H1 (cell line): ENCODE results near the gene ZMIZ1. TPM values are rescaled to one million over a fixed set of nuclear protein-coding genes. Genes with fewer than 3 reads are reported as not detected.
A peak's percentile ranks its signal among the peaks of the same experiment; 100 is the strongest.

Experiments
- CTCF ChIA-PET: fragments of 300-600 bp; sonication (Branson Sonifier 250); formaldehyde crosslinking; loops from one replicate; lab custom pipeline; 2021; ENCODE audit not compliant: partially characterized antibody; lab: Charles Lee
- POLR2A ChIA-PET: fragments of 300-600 bp; sonication (Branson Sonifier 250); formaldehyde crosslinking; loops from one replicate; lab custom pipeline; 2021; ENCODE audit warnings: inconsistent platforms; ENCODE audit not compliant: partially characterized antibody; lab: Charles Lee
- DNase-seq, 2 experiments: peaks; one replicate each; pipeline versions ENCODE4 v3.0.0 to v3.0.0-alpha.2; 2010 to 2022; ENCODE audit warnings: low spot score in 2 of 2, low read depth in 1 of 2, mixed read lengths in 1 of 2
- FAIRE-seq: peaks from 2 replicates; lab custom pipeline; 2011; peaks lifted over from hg19 to GRCh38; lab: Jason Lieb, UNC
- H2AFZ ChIP-seq: 2 replicates; pipeline ENCODE4 v1.8.1; 2012; ENCODE audit warnings: low read length, inconsistent platforms
- H2AK5ac ChIP-seq: 2 replicates; pipeline ENCODE4 v1.6.1; 2013; ENCODE audit warnings: low read depth, low read length
- H2BK120ac ChIP-seq: replicated peaks from 2 replicates; pipeline ENCODE3; 2013; ENCODE audit warnings: low read depth, low read length, inconsistent platforms
- H2BK12ac ChIP-seq: 2 replicates; pipeline ENCODE4 v1.6.1; 2013; ENCODE audit warnings: low read depth, low read length
- H2BK15ac ChIP-seq: 2 replicates; pipeline ENCODE4 v1.6.1; 2013; ENCODE audit warnings: low read length
- H2BK20ac ChIP-seq: 2 replicates; pipeline ENCODE4 v1.6.1; 2013; ENCODE audit warnings: low read length
- H2BK5ac ChIP-seq: 2 replicates; pipeline ENCODE4 v1.6.1; 2013; ENCODE audit warnings: low read depth, low read length
- H3K14ac ChIP-seq: 2 replicates; pipeline ENCODE4 v1.6.1; 2013; ENCODE audit warnings: inconsistent platforms; ENCODE audit not compliant: insufficient read length
- H3K18ac ChIP-seq: 2 replicates; pipeline ENCODE4 v1.6.1; 2013; ENCODE audit warnings: low read length; ENCODE audit errors: extremely low read depth
- H3K23ac ChIP-seq: 2 replicates; pipeline ENCODE4 v1.6.1; 2013; ENCODE audit warnings: inconsistent platforms; ENCODE audit not compliant: insufficient read length
- H3K23me2 ChIP-seq: 2 replicates; pipeline ENCODE4 v1.6.1; 2013; ENCODE audit warnings: low read depth, low read length
- H3K27ac ChIP-seq: 2 replicates; pipeline ENCODE4 v1.6.1; 2011; ENCODE audit warnings: low read depth, low read length, inconsistent platforms
- H3K27me3 ChIP-seq, 4 experiments: replicated peaks in 1 of 4; 1 replicate in 1 of 4; 2 replicates in 3 of 4; pipeline versions ENCODE4 v1.6.1 to v1.8.1; 2011 to 2013; ENCODE audit warnings: low read length in 3 of 4, mild to moderate bottlenecking in 3 of 4, inconsistent platforms in 2 of 4, mixed read lengths in 2 of 4, moderate library complexity in 1 of 4; ENCODE audit not compliant: control insufficient read depth in 3 of 4, insufficient read depth in 3 of 4; ENCODE audit errors: extremely low read depth in 1 of 4
- H3K36me3 ChIP-seq, 4 experiments: 2 replicates each; pipeline versions ENCODE4 v1.6.1 to v1.8.1; 2011 to 2013; ENCODE audit warnings: mild to moderate bottlenecking in 4 of 4, low read length in 3 of 4, moderate library complexity in 2 of 4, control low read depth in 1 of 4, inconsistent platforms in 1 of 4; ENCODE audit not compliant: insufficient read depth in 4 of 4, control insufficient read depth in 2 of 4
- H3K4ac ChIP-seq: replicated peaks from 2 replicates; pipeline ENCODE3; 2013; ENCODE audit warnings: low read length, low read depth, mixed read lengths, inconsistent platforms; ENCODE audit not compliant: insufficient read length
- H3K4me1 ChIP-seq, 4 experiments: replicated peaks in 1 of 4; 1 replicate in 1 of 4; 2 replicates in 3 of 4; pipeline versions ENCODE4 v1.6.1 to v1.8.1; 2011 to 2013; ENCODE audit warnings: low read length in 3 of 4, inconsistent platforms in 2 of 4, mixed read lengths in 1 of 4; ENCODE audit not compliant: insufficient read depth in 4 of 4, control insufficient read depth in 3 of 4
- H3K4me2 ChIP-seq, 2 experiments: 2 replicates each; pipeline versions ENCODE4 v1.6.1 to v1.8.1; 2011 to 2013; ENCODE audit warnings: low read depth in 2 of 2, low read length in 2 of 2, control low read depth in 1 of 2, inconsistent platforms in 1 of 2, mild to moderate bottlenecking in 1 of 2; ENCODE audit not compliant: insufficient read depth in 1 of 2
- H3K4me3 ChIP-seq, 4 experiments: fragments of 200-600, 300-600 bp in 1 of 4; sonication (generic), shearing (Covaris generic), sonication (Bioruptor Twin) in 1 of 4; 2 replicates each; pipeline versions ENCODE4 v1.5.1 to v1.8.1; 2011 to 2016; ENCODE audit warnings: low read length in 4 of 4, low read depth in 3 of 4, control low read depth in 2 of 4, inconsistent platforms in 2 of 4, mild to moderate bottlenecking in 2 of 4, mixed read lengths in 1 of 4, moderate library complexity in 1 of 4; ENCODE audit not compliant: insufficient read depth in 2 of 4; ENCODE audit errors: extremely low read depth in 1 of 4
- H3K56ac ChIP-seq: replicated peaks from 2 replicates; pipeline ENCODE3; 2013; ENCODE audit warnings: low read depth, mild to moderate bottlenecking, mixed read lengths, low read length, inconsistent platforms; ENCODE audit not compliant: insufficient read length
- H3K79me1 ChIP-seq: 2 replicates; pipeline ENCODE4 v1.6.1; 2013; ENCODE audit warnings: low read depth, low read length, control low read depth
- H3K79me2 ChIP-seq, 2 experiments: 2 replicates each; pipeline versions ENCODE4 v1.6.1 to v1.8.1; 2012 to 2013; ENCODE audit warnings: low read length in 2 of 2, mild to moderate bottlenecking in 2 of 2, inconsistent platforms in 1 of 2; ENCODE audit not compliant: insufficient read depth in 2 of 2, control insufficient read depth in 1 of 2
- H3K9ac ChIP-seq, 4 experiments: replicated peaks in 1 of 4; 1 replicate in 1 of 4; 2 replicates in 3 of 4; pipeline versions ENCODE4 v1.6.1 to v1.8.1; 2011 to 2013; ENCODE audit warnings: low read depth in 3 of 4, low read length in 3 of 4, control low read depth in 2 of 4, mild to moderate bottlenecking in 2 of 4, moderate library complexity in 2 of 4, inconsistent platforms in 1 of 4; ENCODE audit errors: extremely low read depth in 1 of 4
- H3K9me3 ChIP-seq, 2 experiments: 2 replicates each; pipeline versions ENCODE4 v1.6.1 to v1.8.1; 2012 to 2013; ENCODE audit warnings: mild to moderate bottlenecking in 2 of 2, moderate library complexity in 2 of 2, control low read depth in 1 of 2, inconsistent platforms in 1 of 2, low read depth in 1 of 2, low read length in 1 of 2, mixed read lengths in 1 of 2; ENCODE audit not compliant: insufficient read depth in 2 of 2
- H4K20me1 ChIP-seq, 2 experiments: replicated peaks in 1 of 2; 2 replicates each; pipeline versions ENCODE3 to v1.8.1; 2011 to 2013; ENCODE audit warnings: inconsistent platforms in 2 of 2, low read length in 2 of 2, mild to moderate bottlenecking in 1 of 2; ENCODE audit not compliant: insufficient read depth in 2 of 2, control insufficient read depth in 1 of 2
- H4K5ac ChIP-seq: 2 replicates; pipeline ENCODE4 v1.6.1; 2013; ENCODE audit warnings: low read length, low read depth, mixed read lengths, inconsistent platforms; ENCODE audit not compliant: insufficient read length
- H4K8ac ChIP-seq: 2 replicates; pipeline ENCODE4 v1.8.0; 2013; ENCODE audit warnings: mild to moderate bottlenecking, moderate library complexity, low read length, inconsistent platforms; ENCODE audit not compliant: insufficient read depth; ENCODE audit errors: extremely low read depth
- H4K91ac ChIP-seq: replicated peaks from 2 replicates; pipeline ENCODE3; 2013; ENCODE audit warnings: low read length, mixed read lengths, inconsistent platforms; ENCODE audit not compliant: insufficient read length
- BACH1 ChIP-seq: IDR thresholded peaks from 2 replicates; pipeline ENCODE4 v1.6.1; 2012; ENCODE audit warnings: low read length, improper control_type of control experiment
- KDM4A ChIP-seq: IDR thresholded peaks from one replicate; pipeline ENCODE4 v1.7.1; 2012; ENCODE audit warnings: low read depth, mild to moderate bottlenecking, moderate library complexity, low read length, inconsistent platforms; ENCODE audit not compliant: severe bottlenecking
- NRF1 ChIP-seq: IDR thresholded peaks from 2 replicates; pipeline ENCODE4 v1.6.1; 2011; ENCODE audit warnings: mild to moderate bottlenecking, low read depth, low read length, improper control_type of control experiment
- RBBP5 ChIP-seq: IDR thresholded peaks from 2 replicates; pipeline ENCODE4 v1.7.1; 2012; ENCODE audit warnings: low read depth, mild to moderate bottlenecking, inconsistent platforms, low read length, moderate library complexity, borderline replicate concordance
- WGBS, 2 experiments: shearing (Covaris generic) in 1 of 2; methylation state at CpG; one replicate each; pipeline versions ENCODE4 v1.1.6 to v1.1.7; 2013 to 2015; ENCODE audit warnings: low lambda C conversion rate in 2 of 2, mixed read lengths in 2 of 2, inconsistent platforms in 1 of 2, low coverage in 1 of 2, missing lambda C conversion rate in 1 of 2; ENCODE audit not compliant: insufficient replicate concordance in 2 of 2, insufficient coverage in 1 of 2, insufficient read length in 1 of 2; ENCODE audit errors: extremely low coverage in 1 of 2, missing lambda C conversion rate in 1 of 2; 5-methylcytosine and 5-hydroxymethylcytosine counted together
- polyA plus RNA-seq, 7 experiments: library from polyadenylated mRNA; depleted of rRNA in 3 of 7; stranded (reverse) in 5 of 7; unstranded in 2 of 7; fragments of >200 nt in 5 of 7; fragments of 200-250 nt in 2 of 7; gene quantifications; 1 replicate in 5 of 7; 2 replicates in 1 of 7; 4 replicates in 1 of 7; pipeline versions ENCODE4 v1.2.1 to v1.2.3, GENCODE V29; 2011 to 2013; ENCODE audit warnings: missing spikeins in 2 of 7, mixed read lengths in 2 of 7
- total RNA-seq: library from RNA; stranded (reverse); fragmentation: NEBNext Ultra II Directional; extraction: Animal tissue kit (Norgen Biotek cat#: 25700); gene quantifications from 2 replicates; pipeline ENCODE4 v1.2.1, GENCODE V29; 2021

ZMIZ1 gene
- total and polyA plus RNA-seq, 2 of the 8 experiments (the other 6 are each of a cell fraction or from before 2014, with no cell fraction given) = 8.1 to 28.0 TPM

DNA sequence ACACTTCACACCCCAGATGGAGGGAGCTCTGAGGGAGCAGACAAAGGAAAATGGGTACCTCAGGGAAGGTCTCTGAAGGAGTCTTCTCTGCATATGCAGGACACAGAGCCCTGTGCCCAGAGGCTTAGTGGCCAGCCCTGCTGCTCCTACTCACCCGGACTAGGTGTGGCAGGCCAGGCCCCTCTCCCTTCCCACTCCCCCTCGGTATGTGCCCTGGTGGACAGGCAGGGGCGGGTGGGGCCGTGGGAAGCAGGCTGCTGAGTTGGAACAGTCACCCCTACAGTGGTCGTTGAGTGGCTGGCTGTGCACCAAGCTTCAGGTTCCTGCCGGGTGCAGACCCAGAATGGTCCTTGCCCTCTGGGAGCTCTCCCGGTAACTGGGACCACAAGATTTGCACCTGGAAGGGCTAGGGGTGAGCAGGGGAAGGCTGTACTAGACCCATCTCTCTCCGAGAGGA lies 68.6 kb downstream of the ZMIZ1 start:
- H4K20me1 ChIP-seq = peaks cover 2 to 12% of the 10 kb centered on the region in 2 experiments
- no peak overlapping the region for H2BK15ac ChIP-seq
- DNase-seq (no peak), FAIRE-seq (no peak)
- H4K91ac ChIP-seq = no peak overlapping the region
- peaks cover 0 to 22% of the 10 kb centered on the region in 2 experiments; a peak in 3 of 4 replicates for H3K79me2 ChIP-seq
- no peak overlapping the region for H4K5ac ChIP-seq
- no peak overlapping the region for H3K27ac ChIP-seq
- peak overlapping the region; percentile 60 for H3K18ac ChIP-seq
- H3K56ac ChIP-seq = no peak overlapping the region
- H3K4me1 ChIP-seq = peaks cover 9 to 36% (median 21%) of the 10 kb centered on the region in 4 experiments
- peak overlapping the region; percentile 7 for H4K8ac ChIP-seq
- ChIA-PET CTCF (interaction anchor here (0.8 to 2.4 kb wide), 8 partner anchors 11 to 61 kb away, joined by 3 to 9 read pairs (median 4); no protein-coding TSS in a partner anchor), POLR2A (interaction anchor here (1.0 to 1.3 kb wide), 2 partner anchors 12 to 20 kb away, joined by 3 to 5 read pairs; no protein-coding TSS in a partner anchor)
- H2BK120ac ChIP-seq = no peak overlapping the region
- peak overlapping the region; percentile 27; the same call in 1 of the 2 replicates for H2BK12ac ChIP-seq
- no peak overlapping the region for H2AK5ac ChIP-seq
- peaks cover 19% of the 10 kb centered on the region for H3K79me1 ChIP-seq
- H3K27me3 ChIP-seq = no peaks in the 10 kb centered on the region
- H3K14ac ChIP-seq = peak overlapping the region; percentile 16
- no peaks in the 10 kb centered on the region for H3K9me3 ChIP-seq
- no peak overlapping the region for H3K23ac ChIP-seq
- no peak overlapping the region for H3K4ac ChIP-seq
- 86% methylated on average over 3 of the region's 8 CpGs; no CpG with 5 or more reads in 1 of the 2 experiments for WGBS, 2 experiments
- H2BK5ac ChIP-seq = peak overlapping the region; percentile 66; the same call in 1 of the 2 replicates
- no peak overlapping the region for H2AFZ ChIP-seq
- H3K36me3 ChIP-seq = peaks cover 0 to 16% (median 4%) of the 10 kb centered on the region in 4 experiments; a peak in 4 of 8 replicates
- no peak overlapping the region for H3K4me3 ChIP-seq
- no peak for TF ChIP-seq RBBP5
- no peak for TF ChIP-seq BACH1
- TF ChIP-seq NRF1 = no peak
- no peak for TF ChIP-seq KDM4A
- H3K23me2 ChIP-seq = peaks cover 3% of the 10 kb centered on the region
- no peak overlapping the region for H3K9ac ChIP-seq
- H3K4me2 ChIP-seq = no peak overlapping the region
- H2BK20ac ChIP-seq = no peak overlapping the region
